Endothelial cell of umbilical vein (primary cell): ENCODE data around the gene WDR37. TPM values are rescaled to one million over a fixed set of nuclear protein-coding genes. Genes with fewer than 3 reads are reported as not detected.

Experiments used
- BruUV-seq: library from RNA; stranded (reverse); fragments of 400-500 nt; replicated peaks from 2 replicates; lab custom pipeline; 2021; lab: Mats Ljungman, UMichigan
- CTCF ChIA-PET: fragments of 300-600, 350-600 bp; sonication (Branson Sonifier 250); formaldehyde crosslinking; loops from one replicate; lab custom pipeline; 2021; ENCODE audit warnings: antibody characterized with exemption, inconsistent platforms; lab: Charles Lee
- POLR2A ChIA-PET: fragments of 300-600, 350-600 bp; sonication (Branson Sonifier 250); formaldehyde crosslinking; loops from one replicate; lab custom pipeline; 2021; ENCODE audit warnings: antibody characterized with exemption, inconsistent platforms; lab: Charles Lee
- DNase-seq: peaks from one replicate; pipeline ENCODE4 v3.0.0-alpha.2; 2011; ENCODE audit warnings: low read depth, low spot score
- FAIRE-seq: peaks from 2 replicates; lab custom pipeline; 2011; peaks lifted over from hg19 to GRCh38; lab: Jason Lieb, UNC
- H2AFZ ChIP-seq: 2 replicates; pipeline ENCODE4 v1.6.0; 2012; ENCODE audit warnings: low read depth, low read length, control low read depth, inconsistent platforms
- H3K27ac ChIP-seq: 2 replicates; pipeline ENCODE4 v1.5.1; 2011; ENCODE audit warnings: low read depth, mild to moderate bottlenecking, control low read depth, low read length, moderate library complexity; ENCODE audit not compliant: insufficient read depth
- H3K27me3 ChIP-seq, 2 experiments: 2 replicates each; pipeline versions ENCODE4 v1.6.0 to v1.6.1; 2011; ENCODE audit warnings: low read length in 2 of 2, mixed read lengths in 1 of 2; ENCODE audit not compliant: control insufficient read depth in 2 of 2, insufficient read depth in 2 of 2
- H3K36me3 ChIP-seq, 2 experiments: 2 replicates in 1 of 2; 3 replicates in 1 of 2; pipeline ENCODE4 v1.5.1; 2011; ENCODE audit warnings: low read length in 2 of 2, mild to moderate bottlenecking in 1 of 2, moderate library complexity in 1 of 2; ENCODE audit not compliant: control insufficient read depth in 2 of 2, insufficient read depth in 2 of 2; ENCODE audit errors: extremely low read depth in 1 of 2
- H3K4me1 ChIP-seq: 3 replicates; pipeline ENCODE4 v1.5.1; 2011; ENCODE audit warnings: mild to moderate bottlenecking, low read length; ENCODE audit not compliant: control insufficient read depth, insufficient read depth; ENCODE audit errors: extremely low read depth
- H3K4me2 ChIP-seq: 2 replicates; pipeline ENCODE4 v1.6.1; 2011; ENCODE audit warnings: low read length, control low read depth, mixed read lengths; ENCODE audit not compliant: insufficient read depth
- H3K4me3 ChIP-seq, 3 experiments: fragments of 200-600 bp in 1 of 3; sonication (generic), shearing (Covaris generic) in 1 of 3; replicated peaks in 1 of 3; 2 replicates each; pipeline ENCODE4 v1.5.1; 2011 to 2016; ENCODE audit warnings: control low read depth in 3 of 3, low read length in 3 of 3, mild to moderate bottlenecking in 2 of 3, inconsistent platforms in 1 of 3, low read depth in 1 of 3, moderate library complexity in 1 of 3; ENCODE audit not compliant: insufficient read depth in 1 of 3
- H3K79me2 ChIP-seq: 2 replicates; pipeline ENCODE4 v1.6.0; 2012; ENCODE audit warnings: low read length, inconsistent platforms; ENCODE audit not compliant: control insufficient read depth, insufficient read depth
- H3K9ac ChIP-seq: replicated peaks from 2 replicates; pipeline ENCODE3; 2011; ENCODE audit warnings: low read length, control low read depth; ENCODE audit not compliant: insufficient read depth; ENCODE audit errors: extremely low read depth
- H3K9me1 ChIP-seq: replicated peaks from 3 replicates; pipeline ENCODE4 v1.6.0; 2011; ENCODE audit warnings: mild to moderate bottlenecking, low read length; ENCODE audit not compliant: control insufficient read depth, insufficient read depth; ENCODE audit errors: extremely low read depth
- H3K9me3 ChIP-seq: replicated peaks from 2 replicates; pipeline ENCODE4 v1.5.1; 2012; ENCODE audit warnings: low read length, inconsistent platforms; ENCODE audit not compliant: control insufficient read depth, insufficient read depth
- H4K20me1 ChIP-seq: replicated peaks from 2 replicates; pipeline ENCODE3; 2011; ENCODE audit warnings: mild to moderate bottlenecking, low read length; ENCODE audit not compliant: control insufficient read depth, insufficient read depth; ENCODE audit errors: extremely low read depth
- EZH2 ChIP-seq: IDR thresholded peaks from 2 replicates; pipeline ENCODE4 v1.6.1; 2012; ENCODE audit warnings: borderline replicate concordance, low read depth, mild to moderate bottlenecking, moderate library complexity, low read length, inconsistent platforms; ENCODE audit not compliant: severe bottlenecking
- FOS ChIP-seq: IDR thresholded peaks from 2 replicates; pipeline ENCODE4 v1.6.1; 2011; ENCODE audit warnings: mild to moderate bottlenecking, low read length, moderate library complexity, borderline replicate concordance; ENCODE audit not compliant: insufficient read depth
- GATA2 ChIP-seq: IDR thresholded peaks from 2 replicates; pipeline ENCODE4 v1.7.0; 2011; ENCODE audit warnings: low read depth, mild to moderate bottlenecking, moderate library complexity, mixed read lengths, low read length; ENCODE audit not compliant: insufficient read length, insufficient read depth
- JUN ChIP-seq: IDR thresholded peaks from 2 replicates; pipeline ENCODE4 v1.6.1; 2011; ENCODE audit warnings: borderline replicate concordance, low read depth; ENCODE audit not compliant: insufficient read length, insufficient read depth
- MYC ChIP-seq: IDR thresholded peaks from one replicate; pipeline ENCODE4 v1.6.1; 2011; ENCODE audit warnings: mild to moderate bottlenecking, low read depth, low read length
- POLR2A ChIP-seq: IDR thresholded peaks from 2 replicates; pipeline ENCODE4 v1.6.1; 2012; ENCODE audit warnings: low read depth, mild to moderate bottlenecking, control low read depth, low read length
- POLR2AphosphoS5 ChIP-seq: IDR thresholded peaks from 2 replicates; pipeline ENCODE4 v1.6.1; 2012; ENCODE audit warnings: low read depth, mild to moderate bottlenecking, control low read depth, low read length, moderate library complexity; ENCODE audit not compliant: insufficient read depth
- dilution Hi-C: fragments of 300-500 bp; cut with MboI; formaldehyde crosslinking; loops from one replicate; pipeline ENCODE4 v1.15.0; 2019; ENCODE audit warnings: low sequenced_read_pairs; ENCODE audit not compliant: extremely low pct_ligation_motif_present
- intact Hi-C: fragments of 100-400 bp; cut with micrococcal nuclease; formaldehyde crosslinking; loops from one replicate; pipeline ENCODE4 v1.10.0; 2022
- polyA plus RNA-seq, 4 experiments: library from polyadenylated mRNA; depleted of rRNA in 3 of 4; stranded (reverse) in 3 of 4; unstranded in 1 of 4; fragments of >200 nt; gene quantifications; 2 replicates each; pipeline versions ENCODE4 v1.2.1 to v1.2.3, GENCODE V29; 2011 to 2012; ENCODE audit warnings: missing spikeins in 1 of 4
- total RNA-seq: library from RNA; stranded (reverse); gene quantifications from 2 replicates; pipeline ENCODE4 v1.2.3, GENCODE V29; 2021
- TF ChIP-seq, protein P1 (sequence below), 2 donors: IDR thresholded peaks; 1 replicate in 1 of 2; 2 replicates in 1 of 2; pipeline ENCODE4 v1.5.1; 2011; ENCODE audit warnings: low read length in 2 of 2, mild to moderate bottlenecking in 2 of 2, moderate library complexity in 2 of 2, control low read depth in 1 of 2, inconsistent platforms in 1 of 2, low read depth in 1 of 2; ENCODE audit not compliant: insufficient read depth in 1 of 2; ENCODE audit errors: extremely low read depth in 1 of 2
- TF ChIP-seq, protein P2 (sequence below): IDR thresholded peaks from 2 replicates; pipeline ENCODE4 v1.6.1; 2011; ENCODE audit not compliant: insufficient read depth, insufficient read length

Gene WDR37
- total and polyA plus RNA-seq, 2 donors (not counting 3 experiments of a cell fraction or from before 2014, with no cell fraction given), result 21.7 to 25.5 TPM

DNA sequence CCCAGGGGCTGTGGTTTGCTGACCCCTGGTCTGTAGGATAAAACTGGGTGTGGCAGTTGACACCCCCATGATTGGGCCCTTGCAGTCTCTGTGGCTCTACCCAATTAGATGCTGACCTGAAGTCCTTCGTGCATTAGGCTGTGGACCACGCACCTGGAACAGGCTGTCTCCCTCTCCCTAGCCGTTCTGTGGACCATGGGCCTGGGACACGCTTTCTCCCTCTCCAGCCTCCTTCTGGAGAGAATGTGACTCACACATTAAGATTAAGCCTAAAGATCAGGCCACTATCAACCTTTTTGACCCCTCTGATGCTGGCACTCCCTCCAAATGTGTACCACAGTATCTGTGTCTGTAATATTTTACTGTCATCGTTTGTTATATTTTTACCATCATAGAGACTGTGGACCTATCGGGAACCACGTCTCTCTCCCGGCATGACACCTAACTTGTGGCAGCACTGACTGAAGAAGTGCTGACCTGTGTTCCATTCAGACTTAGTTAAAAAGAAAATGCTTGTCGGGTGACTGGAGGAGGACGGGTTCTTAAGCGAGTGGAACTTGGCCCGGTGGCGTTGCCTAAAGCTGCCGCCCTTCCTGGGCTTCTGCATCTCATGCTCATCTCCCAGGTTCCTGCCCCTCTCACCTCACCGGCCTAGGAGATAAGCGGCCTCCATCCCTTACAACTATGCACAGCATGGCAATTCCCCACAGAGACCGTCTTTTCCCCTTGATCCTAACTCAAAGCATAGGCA, 92.8 kb downstream of the WDR37 start:
- Histone ChIP-seq H3K27me3 (no peaks in the 10 kb centered on the region), H3K36me3 (no peaks in the 10 kb centered on the region), H3K4me3 (no peak overlapping the region), H3K79me2 (no peaks in the 10 kb centered on the region), H4K20me1 (no peaks in the 10 kb centered on the region), H2AFZ (no peak overlapping the region), H3K9me1 (no peaks in the 10 kb centered on the region), H3K27ac (no peak overlapping the region), H3K9ac (no peak overlapping the region), H3K9me3 (no peaks in the 10 kb centered on the region), H3K4me1 (no peaks in the 10 kb centered on the region), H3K4me2 (no peak overlapping the region)
- FAIRE-seq, result no peak
- CTCF ChIA-PET, result interaction anchor here (0.7 kb wide), 1 partner anchor 37 kb away, joined by 3 read pairs; no protein-coding TSS in a partner anchor
- POLR2A ChIA-PET, result no interaction called here
- TF ChIP-seq, protein P1, sequence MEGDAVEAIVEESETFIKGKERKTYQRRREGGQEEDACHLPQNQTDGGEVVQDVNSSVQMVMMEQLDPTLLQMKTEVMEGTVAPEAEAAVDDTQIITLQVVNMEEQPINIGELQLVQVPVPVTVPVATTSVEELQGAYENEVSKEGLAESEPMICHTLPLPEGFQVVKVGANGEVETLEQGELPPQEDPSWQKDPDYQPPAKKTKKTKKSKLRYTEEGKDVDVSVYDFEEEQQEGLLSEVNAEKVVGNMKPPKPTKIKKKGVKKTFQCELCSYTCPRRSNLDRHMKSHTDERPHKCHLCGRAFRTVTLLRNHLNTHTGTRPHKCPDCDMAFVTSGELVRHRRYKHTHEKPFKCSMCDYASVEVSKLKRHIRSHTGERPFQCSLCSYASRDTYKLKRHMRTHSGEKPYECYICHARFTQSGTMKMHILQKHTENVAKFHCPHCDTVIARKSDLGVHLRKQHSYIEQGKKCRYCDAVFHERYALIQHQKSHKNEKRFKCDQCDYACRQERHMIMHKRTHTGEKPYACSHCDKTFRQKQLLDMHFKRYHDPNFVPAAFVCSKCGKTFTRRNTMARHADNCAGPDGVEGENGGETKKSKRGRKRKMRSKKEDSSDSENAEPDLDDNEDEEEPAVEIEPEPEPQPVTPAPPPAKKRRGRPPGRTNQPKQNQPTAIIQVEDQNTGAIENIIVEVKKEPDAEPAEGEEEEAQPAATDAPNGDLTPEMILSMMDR (IDR thresholded peaks at IDR 0.05; ENCODE audit: extremely low read depth in 1 of 2, insufficient read depth in 1 of 2, low read depth in 1 of 2, low read length in 2 of 2), result no peak
- TF ChIP-seq, protein P2, sequence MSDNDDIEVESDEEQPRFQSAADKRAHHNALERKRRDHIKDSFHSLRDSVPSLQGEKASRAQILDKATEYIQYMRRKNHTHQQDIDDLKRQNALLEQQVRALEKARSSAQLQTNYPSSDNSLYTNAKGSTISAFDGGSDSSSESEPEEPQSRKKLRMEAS, result no peak
- no peak for TF ChIP-seq EZH2
- no peak for TF ChIP-seq JUN
- TF ChIP-seq POLR2A, result no peak
- no peak for TF ChIP-seq FOS
- TF ChIP-seq POLR2AphosphoS5, result no peak
- TF ChIP-seq MYC, result no peak
- TF ChIP-seq GATA2, result no peak
- no TSS peak for BruUV-seq
- intact Hi-C loops (no loop called here), dilution Hi-C loops (no loop called here)
- no peak for DNase-seq
